SK-N-SH (cell line): ENCODE measurements around the gene SFR1. TPM values are rescaled to one million over a fixed set of nuclear protein-coding genes. Genes with fewer than 3 reads are reported as not detected.

Source experiments
- CTCF ChIA-PET: fragments of 300-600, 350-600 bp; formaldehyde crosslinking; extraction: SDS; loops from one replicate; lab custom pipeline; 2021; lab: Yijun Ruan, JAX
- POLR2A ChIA-PET: fragments of 350-600 bp; sonication (Branson Sonifier 250); formaldehyde crosslinking; extraction: SDS; loops from one replicate; lab custom pipeline; 2020; ENCODE audit warnings: antibody characterized with exemption, inconsistent platforms; lab: Yijun Ruan, JAX
- DNase-seq: peaks from one replicate; pipeline ENCODE4 v3.0.0; 2012
- H2AFZ ChIP-seq: fragments of 200-600 bp; sonication (generic); 2 replicates; pipeline ENCODE4 v1.8.1; 2016; ENCODE audit warnings: antibody characterized with exemption, mild to moderate bottlenecking, low read depth
- H3F3A ChIP-seq: fragments of 200-600 bp; sonication (generic); replicated peaks from 2 replicates; pipeline ENCODE3; 2016; ENCODE audit warnings: antibody characterized with exemption, mild to moderate bottlenecking; ENCODE audit not compliant: insufficient read depth
- H3K27ac ChIP-seq, 2 experiments: fragments of 200-500 bp in 1 of 2; fragments of 200-600 bp in 1 of 2; sonication (Bioruptor generic) in 1 of 2; sonication (generic), shearing (Covaris generic) in 1 of 2; 2 replicates each; pipeline versions ENCODE4 v1.5.1 to v1.6.1; 2014 to 2016; ENCODE audit warnings: low read depth in 2 of 2, inconsistent platforms in 1 of 2, low read length in 1 of 2, mild to moderate bottlenecking in 1 of 2, mixed read lengths in 1 of 2
- H3K27me3 ChIP-seq: fragments of 200-600 bp; sonication (generic), shearing (Covaris generic); 2 replicates; pipeline ENCODE4 v1.6.1; 2016; ENCODE audit warnings: mixed run types; ENCODE audit not compliant: insufficient read depth
- H3K36me3 ChIP-seq, 2 experiments: fragments of 200-500 bp in 1 of 2; fragments of 200-600 bp in 1 of 2; sonication (Bioruptor generic) in 1 of 2; sonication (generic) in 1 of 2; replicated peaks in 1 of 2; 2 replicates each; pipeline versions ENCODE3 to v1.5.1; 2014 to 2016; ENCODE audit warnings: low read length in 1 of 2, mild to moderate bottlenecking in 1 of 2; ENCODE audit not compliant: insufficient read depth in 2 of 2, control insufficient read depth in 1 of 2
- H3K4me1 ChIP-seq, 2 experiments: fragments of 200-500 bp in 1 of 2; fragments of 200-600 bp in 1 of 2; sonication (Bioruptor generic) in 1 of 2; sonication (generic), shearing (Covaris generic) in 1 of 2; 2 replicates each; pipeline versions ENCODE4 v1.5.1 to v1.6.1; 2014 to 2016; ENCODE audit warnings: low read depth in 1 of 2, low read length in 1 of 2, mixed run types in 1 of 2; ENCODE audit not compliant: insufficient read depth in 2 of 2, control insufficient read depth in 1 of 2
- H3K4me2 ChIP-seq: fragments of 200-600 bp; sonication (generic), shearing (Covaris generic); 2 replicates; pipeline ENCODE4 v1.6.1; 2017; ENCODE audit warnings: mixed run types
- H3K4me3 ChIP-seq, 2 experiments: fragments of 200-500 bp in 1 of 2; fragments of 200-600 bp in 1 of 2; sonication (Bioruptor generic) in 1 of 2; sonication (generic), shearing (Covaris generic) in 1 of 2; 2 replicates each; pipeline versions ENCODE4 v1.5.1 to v1.8.1; 2014 to 2016; ENCODE audit warnings: low read depth in 2 of 2, inconsistent platforms in 1 of 2, low read length in 1 of 2, mild to moderate bottlenecking in 1 of 2, mixed read lengths in 1 of 2, moderate library complexity in 1 of 2
- H3K79me2 ChIP-seq: fragments of 200-600 bp; sonication (generic); 2 replicates; pipeline ENCODE4 v1.8.1; 2017; ENCODE audit warnings: mild to moderate bottlenecking; ENCODE audit not compliant: insufficient read depth
- H3K9ac ChIP-seq: fragments of 200-600 bp; sonication (generic); 2 replicates; pipeline ENCODE4 v1.6.1; 2017; ENCODE audit warnings: mixed run types
- H3K9me2 ChIP-seq: fragments of 200-600 bp; sonication (generic); 2 replicates; pipeline ENCODE4 v1.6.1; 2017; ENCODE audit warnings: mixed run types
- H3K9me3 ChIP-seq: fragments of 200-600 bp; sonication (generic); 2 replicates; pipeline ENCODE4 v1.6.1; 2017; ENCODE audit warnings: mixed run types, mild to moderate bottlenecking, moderate library complexity
- H4K20me1 ChIP-seq: fragments of 200-600 bp; sonication (generic); 2 replicates; pipeline ENCODE4 v1.6.1; 2017; ENCODE audit warnings: mild to moderate bottlenecking, mixed run types; ENCODE audit not compliant: insufficient read depth
- CHD2 ChIP-seq: fragments of 150-350 bp; IDR thresholded peaks from 2 replicates; pipeline ENCODE4 v1.6.1; 2018; ENCODE audit warnings: low read length; ENCODE audit not compliant: partially characterized antibody
- CTCF ChIP-seq: fragments of 200-600 bp; sonication (generic); IDR thresholded peaks from 2 replicates; pipeline ENCODE4 v1.6.1; 2017; ENCODE audit warnings: antibody characterized with exemption, mild to moderate bottlenecking, moderate library complexity
- FOSL2 ChIP-seq: IDR thresholded peaks from 2 replicates; pipeline ENCODE4 v1.4.0; 2012; ENCODE audit warnings: low read depth, mild to moderate bottlenecking, moderate library complexity, borderline replicate concordance
- FOXM1 ChIP-seq: IDR thresholded peaks from 2 replicates; pipeline ENCODE4 v1.4.0; 2012; ENCODE audit warnings: low read depth, mild to moderate bottlenecking
- IRF3 ChIP-seq: fragments of 150-350 bp; IDR thresholded peaks from 2 replicates; pipeline ENCODE4 v1.6.1; 2016; ENCODE audit warnings: mild to moderate bottlenecking, low read depth, low read length
- JUND ChIP-seq: IDR thresholded peaks from 2 replicates; pipeline ENCODE4 v1.4.0; 2012
- MEF2A ChIP-seq: IDR thresholded peaks from 2 replicates; pipeline ENCODE4 v1.4.0; 2012; ENCODE audit warnings: low read depth, borderline replicate concordance
- MXI1 ChIP-seq: IDR thresholded peaks from 2 replicates; pipeline ENCODE4 v1.6.1; 2012; ENCODE audit warnings: mild to moderate bottlenecking, low read depth, low read length, improper control_type of control experiment
- NFIC ChIP-seq: IDR thresholded peaks from 2 replicates; pipeline ENCODE4 v1.4.0; 2012; ENCODE audit warnings: borderline replicate concordance
- POLR2AphosphoS5 ChIP-seq: IDR thresholded peaks from 2 replicates; pipeline ENCODE4 v1.6.1; 2012; ENCODE audit warnings: low read depth, low read length
- RCOR1 ChIP-seq: fragments of 150-350 bp; IDR thresholded peaks from 2 replicates; pipeline ENCODE4 v1.6.1; 2017; ENCODE audit warnings: antibody characterized with exemption, low read length
- RXRA ChIP-seq: IDR thresholded peaks from 2 replicates; pipeline ENCODE4 v1.4.0; 2012; ENCODE audit warnings: low read depth, mild to moderate bottlenecking, borderline replicate concordance
- SIN3A ChIP-seq: IDR thresholded peaks from 2 replicates; pipeline ENCODE4 v1.6.1; 2012; ENCODE audit warnings: low read depth, mild to moderate bottlenecking, low read length, moderate library complexity, borderline replicate concordance
- SMC3 ChIP-seq: IDR thresholded peaks from 2 replicates; pipeline ENCODE4 v1.6.1; 2012; ENCODE audit warnings: low read depth, low read length, improper control_type of control experiment
- TEAD4 ChIP-seq: IDR thresholded peaks from 2 replicates; pipeline ENCODE4 v1.4.0; 2012; ENCODE audit warnings: mild to moderate bottlenecking, borderline replicate concordance; ENCODE audit not compliant: insufficient read depth
- USF1 ChIP-seq: IDR thresholded peaks from 2 replicates; pipeline ENCODE4 v1.4.0; 2012; ENCODE audit warnings: low read depth, borderline replicate concordance
- YY1 ChIP-seq: IDR thresholded peaks from 2 replicates; pipeline ENCODE4 v1.4.0; 2012; ENCODE audit warnings: low read depth, mild to moderate bottlenecking
- ZBTB33 ChIP-seq: IDR thresholded peaks from 2 replicates; pipeline ENCODE4 v1.4.0; 2012; ENCODE audit warnings: low read depth, borderline replicate concordance
- WGBS: methylation state at CpG from one replicate; pipeline ENCODE4 v1.1.6; 2017; ENCODE audit warnings: low lambda C conversion rate; 5-methylcytosine and 5-hydroxymethylcytosine counted together
- polyA plus RNA-seq, 3 experiments: library from polyadenylated mRNA; depleted of rRNA; stranded (reverse); fragments of >200 nt; gene quantifications; 2 replicates each; pipeline ENCODE4 v1.2.3, GENCODE V29; 2012

The SFR1 gene
- polyA plus RNA-seq, 1 of the 3 experiments (the other 2 are of a cell fraction) = 1.5 TPM

- 87% methylated on average over 3 of the region's 3 CpGs for WGBS
- Histone ChIP-seq H3K9me2 (no peaks in the 10 kb centered on the region), H2AFZ (no peak overlapping the region), H3K27ac (no peak overlapping the region), H3K4me1 (peaks cover 0 to 3% of the 10 kb centered on the region in 2 experiments; a peak in 1 of 4 replicates), H3K79me2 (no peaks in the 10 kb centered on the region), H3K36me3 (no peaks in the 10 kb centered on the region), H3K4me2 (no peak overlapping the region), H3F3A (no peaks in the 10 kb centered on the region), H4K20me1 (no peaks in the 10 kb centered on the region), H3K4me3 (no peak overlapping the region), H3K9me3 (no peaks in the 10 kb centered on the region), H3K27me3 (no peaks in the 10 kb centered on the region), H3K9ac (no peak overlapping the region)
- DNase-seq = no peak
- ChIA-PET POLR2A (no interaction called here), CTCF (interaction anchor here (1.0 kb wide), 1 partner anchor 44 kb away, joined by 3 read pairs; no protein-coding TSS in a partner anchor)
- no peak for TF ChIP-seq POLR2AphosphoS5
- no peak for TF ChIP-seq JUND
- no peak for TF ChIP-seq FOSL2
- TF ChIP-seq FOXM1 = no peak
- no peak for TF ChIP-seq RCOR1
- no peak for TF ChIP-seq TEAD4
- TF ChIP-seq USF1 = no peak
- TF ChIP-seq ZBTB33 = no peak
- TF ChIP-seq MEF2A = no peak
- TF ChIP-seq RXRA = no peak
- TF ChIP-seq IRF3 = no peak
- no peak for TF ChIP-seq NFIC
- no peak for TF ChIP-seq MXI1
- TF ChIP-seq YY1 = no peak
- no peak for TF ChIP-seq CHD2
- TF ChIP-seq CTCF = no peak
- no peak for TF ChIP-seq SMC3
- TF ChIP-seq SIN3A = no peak
Measured at GRCh38 chr10:104076743-104077160, 45.2 kb upstream of the SFR1 start.
